ENCODE results near the gene MBNL2.
"Not testable (repeated sequence)": the region's sequence is repeated elsewhere in the genome, so short reads cannot be mapped to it uniquely, and the experiment has no call there.

MBNL2 gene

GRCh38 chr13:97329331-97329730 lies 107.2 kb downstream of the MBNL2 start:
- no peak for DNase-seq

- DNase-seq = no peak
Observed at GRCh38 chr13:97330448-97330847, 108.3 kb downstream of the MBNL2 start.

GRCh38 chr13:97332742-97333141 lies 110.6 kb downstream of the MBNL2 start:
- DNase-seq = no peak

GRCh38 chr13:97333983-97334382 lies 111.8 kb downstream of the MBNL2 start:
- no peak for DNase-seq

DNA sequence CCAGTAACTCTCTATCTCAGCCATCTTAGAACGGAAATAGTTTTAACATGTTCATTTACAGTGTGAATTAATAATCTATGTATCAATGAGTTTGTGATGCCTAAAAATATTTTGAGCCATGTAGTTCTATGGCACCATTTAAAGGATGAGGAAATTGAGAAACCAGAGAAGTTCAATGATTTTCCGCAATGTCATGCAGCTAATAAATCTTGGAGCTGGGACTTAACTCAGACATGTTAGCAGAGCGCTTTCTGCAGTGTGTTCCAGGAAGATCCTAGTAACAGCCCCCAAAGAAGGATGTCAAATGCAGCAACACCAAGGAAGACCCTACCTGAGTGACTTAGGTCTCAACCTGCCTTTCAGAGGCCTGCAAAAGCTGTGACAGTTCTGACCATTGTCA lies 112.6 kb downstream of the MBNL2 start:
- DNase-seq = no peak

- DNase-seq = no peak
Observed at GRCh38 chr13:97335488-97336134, 113.5 kb downstream of the MBNL2 start.

DNA sequence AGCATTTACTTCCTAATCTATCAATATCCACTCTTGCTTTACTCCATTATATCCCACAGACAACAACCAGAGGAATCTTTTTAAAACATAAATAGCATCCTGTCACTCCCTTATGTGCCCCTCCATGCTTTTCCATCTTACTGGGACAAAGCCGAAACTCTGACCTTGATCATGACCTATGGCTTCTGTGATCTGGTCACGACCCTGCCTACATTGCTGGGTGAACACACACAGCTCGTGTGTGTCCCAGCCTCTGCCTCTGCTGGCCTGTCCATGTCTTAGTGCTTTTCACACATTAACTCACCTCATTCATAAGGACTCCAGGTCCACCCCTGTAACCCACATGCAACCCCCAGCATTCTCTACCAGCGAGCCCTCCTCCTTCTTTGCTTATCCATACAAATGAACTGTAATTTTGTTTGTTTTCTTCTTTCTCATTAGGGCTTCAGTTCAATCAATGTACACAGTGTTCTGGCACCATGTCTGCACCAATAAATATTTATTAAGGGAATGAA lies 115.9 kb downstream of the MBNL2 start:
- DNase-seq = no peak

DNA sequence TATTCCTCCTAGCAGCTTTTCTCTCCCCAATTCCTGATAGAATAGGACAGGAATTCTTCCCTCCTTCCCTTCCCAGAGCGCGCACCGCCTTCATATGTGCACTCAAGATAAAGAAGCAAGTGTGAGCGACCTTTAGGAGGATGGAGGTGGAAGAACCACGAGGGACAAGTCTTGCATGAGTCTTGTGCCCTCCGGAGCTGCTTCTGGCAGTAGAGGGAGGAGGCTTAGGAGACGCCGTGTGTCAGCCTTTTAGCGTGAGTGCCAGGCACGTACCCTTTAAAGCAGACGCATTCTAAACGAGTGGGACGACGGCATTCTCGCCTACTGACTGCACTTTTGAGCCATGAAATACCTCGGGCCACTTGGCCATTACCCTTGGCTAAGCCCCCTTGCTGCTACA lies 116.4 kb downstream of the MBNL2 start:
- no peak for DNase-seq

DNA sequence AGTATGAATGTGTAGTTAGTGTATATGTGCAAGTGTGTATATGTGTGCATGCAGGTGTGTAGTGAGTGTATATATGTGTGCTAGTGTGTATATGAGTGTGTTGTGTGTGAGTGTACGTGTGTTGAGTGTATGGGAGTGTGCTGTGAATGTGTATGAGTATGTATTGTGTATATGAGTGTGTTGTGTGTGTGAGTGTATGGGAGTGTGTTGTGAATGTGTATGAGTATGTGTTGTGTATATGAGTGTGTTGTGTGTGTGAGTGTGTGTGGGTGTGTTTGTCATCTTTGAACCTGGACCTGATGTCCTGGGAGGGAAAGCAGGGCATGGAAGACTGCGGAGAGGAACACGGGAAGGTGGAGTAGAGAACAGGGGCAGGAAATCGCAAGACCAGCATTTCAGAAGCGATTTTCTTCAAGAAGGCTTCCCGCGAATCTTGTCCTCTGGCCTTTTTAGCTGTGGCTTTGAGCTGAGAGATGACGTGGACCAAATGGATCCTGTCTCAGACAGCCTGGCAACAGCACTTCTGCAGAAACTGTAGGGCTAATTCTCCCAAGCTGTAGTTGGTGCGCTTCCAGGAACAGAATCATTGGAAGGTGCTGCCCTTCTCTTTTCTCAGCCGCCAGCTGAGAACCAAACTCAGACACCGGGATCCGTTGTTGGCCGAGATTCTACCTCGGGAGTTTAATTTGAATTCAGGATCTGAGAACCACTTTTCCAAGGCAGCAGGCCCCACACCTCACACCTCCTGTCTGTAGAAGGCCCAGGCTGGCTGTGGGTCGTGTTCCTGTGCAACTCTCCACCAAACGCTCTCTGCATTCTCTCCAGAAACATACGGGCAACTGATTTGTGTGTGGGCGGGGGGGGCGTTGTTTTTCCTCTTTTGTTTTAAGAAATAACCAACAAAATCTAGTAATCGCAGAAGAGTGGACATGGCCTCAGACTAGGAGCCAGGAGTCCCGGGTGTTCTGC lies 117.2 kb downstream of the MBNL2 start:
- DNase-seq = no peak

GRCh38 chr13:97339988-97340749 lies 118.0 kb downstream of the MBNL2 start:
- no peak for DNase-seq

- no peak for DNase-seq
Observed at GRCh38 chr13:97341135-97341534, 119.0 kb downstream of the MBNL2 start.

DNA sequence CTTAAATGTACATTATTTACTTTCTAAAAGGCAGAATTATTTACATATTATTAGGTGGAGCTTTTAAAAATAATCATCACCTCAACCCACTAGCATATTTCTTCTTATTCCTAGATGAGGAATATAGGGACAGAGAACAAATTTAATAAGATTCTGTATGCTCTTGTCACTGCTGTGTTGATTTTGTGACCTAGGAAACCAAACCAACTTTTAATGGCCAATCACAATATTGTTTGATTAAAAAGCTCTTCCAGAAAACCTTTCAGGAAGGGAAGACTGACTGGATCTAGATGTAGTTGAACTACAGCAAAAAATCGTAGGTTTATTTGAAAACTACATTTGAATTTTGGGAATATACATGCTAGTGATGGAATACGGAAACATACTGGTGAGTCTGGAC lies 120.0 kb downstream of the MBNL2 start:
- DNase-seq = no peak

- DNase-seq = no peak
Observed at GRCh38 chr13:97342936-97343335, 120.8 kb downstream of the MBNL2 start.

- DNase-seq = peak; percentile 63
Observed at GRCh38 chr13:97344265-97345175, 122.4 kb downstream of the MBNL2 start.

DNA sequence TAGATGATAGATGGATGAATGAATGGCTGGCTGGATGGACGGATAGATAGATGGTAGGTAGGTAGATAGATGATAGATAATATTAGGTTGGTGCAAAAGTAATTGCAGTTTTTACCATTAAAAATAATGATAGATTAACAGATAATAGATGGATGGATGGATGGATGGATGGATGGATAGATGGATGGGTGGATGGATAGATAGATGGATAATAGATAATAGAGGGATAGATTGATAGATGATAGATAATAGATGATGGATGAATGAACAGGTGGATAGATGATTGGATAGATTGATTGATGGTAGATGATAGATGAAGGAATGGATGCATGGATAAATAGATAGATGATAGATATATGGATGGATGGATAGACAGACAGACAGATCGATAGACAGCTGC lies 124.0 kb downstream of the MBNL2 start:
- DNase-seq = no peak

- DNase-seq = no peak
Observed at GRCh38 chr13:97346561-97347254, 124.6 kb downstream of the MBNL2 start.

GRCh38 chr13:97347255-97347932 lies 125.3 kb downstream of the MBNL2 start:
- no peak for DNase-seq

GRCh38 chr13:97348569-97349100 lies 126.5 kb downstream of the MBNL2 start:
- DNase-seq = no peak

DNA sequence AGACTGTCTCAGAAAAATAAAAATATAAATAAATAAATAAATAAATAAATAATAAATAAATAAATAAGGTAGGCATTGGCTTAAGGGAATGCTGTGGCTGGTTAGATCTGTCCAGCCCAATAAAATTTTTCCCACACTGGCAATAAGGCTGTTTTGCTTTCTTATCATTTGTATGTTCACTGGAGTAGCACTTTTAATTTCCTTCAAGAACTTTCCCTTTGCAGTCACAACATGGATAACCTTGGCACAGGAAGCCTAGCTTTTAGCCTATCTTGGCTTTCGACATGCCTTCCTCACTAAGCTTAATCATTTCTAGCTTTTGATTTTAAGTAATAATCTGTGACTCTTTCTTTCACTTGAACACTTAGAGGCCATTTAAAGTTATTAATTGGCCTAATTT lies 129.9 kb downstream of the MBNL2 start:
- not testable (repeated sequence) for DNase-seq

GRCh38 chr13:97352815-97353214 lies 130.7 kb downstream of the MBNL2 start:
- DNase-seq = no peak

Measured in NCI-H1436 (cell line).